Posterior cingulate gyrus (tissue), 11 donors: ENCODE results near the gene C16orf82.
A peak's percentile ranks its signal among the peaks of the same experiment; 100 is the strongest.

ENCODE experiments used
- DNase-seq, 10 donors: peaks; one replicate each; pipeline versions ENCODE4 v3.0.0 to v3.0.0-alpha.2; 2020 to 2021; ENCODE audit warnings: mixed read lengths in 3 of 10
- intact Hi-C: fragments of 100-400 bp; cut with DNase I; formaldehyde crosslinking; loops from one replicate; pipeline ENCODE4 v1.15.1; 2023

Gene C16orf82

GRCh38 chr16:27114006-27114405 is 47.3 kb downstream of the C16orf82 start:
- intact Hi-C loops: loop anchor here (5.0 kb wide), 1 partner anchor 1277 kb away; no protein-coding TSS in a partner anchor
- peak in 1 of 10 donors; percentile 19 for DNase-seq

GRCh38 chr16:27118526-27118925 is 51.8 kb downstream of the C16orf82 start:
- no peak for DNase-seq
- intact Hi-C loops: no loop called here
